ENCODE results near the gene SLC6A13.

GRCh38 chr12:195951-196350 is 66.7 kb downstream of the SLC6A13 start:
- no peak for TF ChIP-seq CTCF (IDR thresholded peaks at IDR 0.05)
- TF ChIP-seq POLR2A (IDR thresholded peaks at IDR 0.05): no peak

Measured in uterus (tissue), 2 donors.